ENCODE measurements around the gene UXT.

GRCh38 chrX:47611489-47611888 is 47.5 kb downstream of the UXT start:
- TF ChIP-seq, protein P1, sequence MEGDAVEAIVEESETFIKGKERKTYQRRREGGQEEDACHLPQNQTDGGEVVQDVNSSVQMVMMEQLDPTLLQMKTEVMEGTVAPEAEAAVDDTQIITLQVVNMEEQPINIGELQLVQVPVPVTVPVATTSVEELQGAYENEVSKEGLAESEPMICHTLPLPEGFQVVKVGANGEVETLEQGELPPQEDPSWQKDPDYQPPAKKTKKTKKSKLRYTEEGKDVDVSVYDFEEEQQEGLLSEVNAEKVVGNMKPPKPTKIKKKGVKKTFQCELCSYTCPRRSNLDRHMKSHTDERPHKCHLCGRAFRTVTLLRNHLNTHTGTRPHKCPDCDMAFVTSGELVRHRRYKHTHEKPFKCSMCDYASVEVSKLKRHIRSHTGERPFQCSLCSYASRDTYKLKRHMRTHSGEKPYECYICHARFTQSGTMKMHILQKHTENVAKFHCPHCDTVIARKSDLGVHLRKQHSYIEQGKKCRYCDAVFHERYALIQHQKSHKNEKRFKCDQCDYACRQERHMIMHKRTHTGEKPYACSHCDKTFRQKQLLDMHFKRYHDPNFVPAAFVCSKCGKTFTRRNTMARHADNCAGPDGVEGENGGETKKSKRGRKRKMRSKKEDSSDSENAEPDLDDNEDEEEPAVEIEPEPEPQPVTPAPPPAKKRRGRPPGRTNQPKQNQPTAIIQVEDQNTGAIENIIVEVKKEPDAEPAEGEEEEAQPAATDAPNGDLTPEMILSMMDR (IDR thresholded peaks at IDR 0.05): no peak
- TF ChIP-seq EP300 (IDR thresholded peaks at IDR 0.05): no peak
